Gastroesophageal sphincter (tissue), 4 donors: Measurements from ENCODE around the gene PSMC3. TPM values are rescaled to one million over a fixed set of nuclear protein-coding genes. Genes with fewer than 3 reads are reported as not detected.

Experiments
- ATAC-seq: fragments of 150-250 bp; one replicate; pipeline ENCODE4 v1.9.1; 2016; ENCODE audit warnings: mild to moderate bottlenecking, moderate library complexity
- H3K27ac ChIP-seq, 4 donors: fragments of 200-600 bp; sonication (generic) in 3 of 4; 1 replicate in 3 of 4; 2 replicates in 1 of 4; pipeline ENCODE4 v1.5.1; 2016 to 2019
- H3K27me3 ChIP-seq: fragments of 200-600 bp; sonication (generic); one replicate; pipeline ENCODE4 v1.5.1; 2019
- H3K36me3 ChIP-seq, 2 donors: fragments of 200-600 bp; sonication (generic); one replicate each; pipeline ENCODE4 v1.5.1; 2019; ENCODE audit warnings: control low read depth in 1 of 2
- H3K4me1 ChIP-seq, 3 donors: fragments of 200-600 bp; sonication (generic); 1 replicate in 2 of 3; 2 replicates in 1 of 3; pipeline ENCODE4 v1.5.1; 2016 to 2019; ENCODE audit warnings: control low read depth in 2 of 3
- H3K4me3 ChIP-seq, 2 donors: fragments of 200-600 bp; sonication (generic); one replicate each; pipeline ENCODE4 v1.5.1; 2019; ENCODE audit warnings: mild to moderate bottlenecking in 1 of 2, moderate library complexity in 1 of 2
- H3K9me3 ChIP-seq, 3 donors: fragments of 200-600 bp; sonication (generic); one replicate each; pipeline ENCODE4 v1.5.1; 2017 to 2019; ENCODE audit warnings: control low read depth in 2 of 3
- CTCF ChIP-seq, 4 experiments: fragments of 200-600 bp in 2 of 4; fragments of 450-650 bp in 2 of 4; sonication (generic) in 1 of 4; IDR thresholded peaks; one replicate each; pipeline ENCODE4 v1.5.1; 2017 to 2019; ENCODE audit warnings: antibody characterized with exemption in 4 of 4, mild to moderate bottlenecking in 2 of 4, moderate library complexity in 2 of 4
- EP300 ChIP-seq: sonication (generic); formaldehyde crosslinking; IDR thresholded peaks from one replicate; pipeline ENCODE4 v1.6.1; 2017; ENCODE audit warnings: antibody characterized with exemption, mild to moderate bottlenecking
- POLR2A ChIP-seq, 2 donors: fragments of 450-650 bp; IDR thresholded peaks; one replicate each; pipeline ENCODE4 v1.6.1; 2017; ENCODE audit warnings: antibody characterized with exemption in 2 of 2, mild to moderate bottlenecking in 2 of 2, moderate library complexity in 1 of 2
- POLR2AphosphoS5 ChIP-seq: sonication (generic); formaldehyde crosslinking; IDR thresholded peaks from one replicate; pipeline ENCODE4 v1.6.1; 2017; ENCODE audit warnings: antibody characterized with exemption
- WGBS, 2 donors: methylation state at CpG; one replicate each; pipeline ENCODE4 v1.1.5; 2018; ENCODE audit warnings: low coverage in 1 of 2; 5-methylcytosine and 5-hydroxymethylcytosine counted together
- total RNA-seq, 4 donors: library from RNA; depleted of rRNA; stranded (reverse); fragments of >200 nt; gene quantifications; one replicate each; pipeline ENCODE4 v1.1.0, GENCODE V29; 2016

Gene PSMC3
- total RNA-seq, 4 donors from 2014 or later, result 169 to 194 (median 179) TPM

DNA sequence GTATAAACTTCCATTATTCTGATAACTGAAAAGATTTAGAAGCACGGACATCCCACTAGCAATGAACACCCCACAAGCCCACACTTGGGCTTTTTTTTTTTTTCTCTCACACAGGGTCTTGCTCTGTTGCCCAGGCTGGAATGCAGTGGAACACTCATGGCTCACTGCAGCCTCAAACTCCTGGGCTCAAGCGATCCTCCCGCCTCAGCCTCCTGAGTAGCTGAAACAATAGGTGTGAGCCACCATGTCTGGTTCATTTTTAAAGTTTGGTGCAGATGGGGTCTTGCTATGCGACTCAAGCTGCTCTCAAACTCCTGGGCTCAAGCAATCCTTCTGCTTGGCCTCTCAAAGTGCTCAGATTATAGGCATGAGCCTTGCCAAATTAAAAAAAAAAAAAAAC lies 19.6 kb upstream of the PSMC3 start:
- no peaks in the 10 kb centered on the region for H3K4me1 ChIP-seq
- no peak overlapping the region for H3K27ac ChIP-seq
- TF ChIP-seq EP300 (no peak), POLR2AphosphoS5 (no peak), CTCF (IDR thresholded peaks at IDR 0.05) (no peak), POLR2A (IDR thresholded peaks at IDR 0.05) (no peak)
- H3K36me3 ChIP-seq, result no peaks in the 10 kb centered on the region
- ATAC-seq, result no peak
- 87 to 93% methylated on average over 4 of the region's 4 CpGs for WGBS, 2 donors
- H3K4me3 ChIP-seq, result no peak overlapping the region
- H3K9me3 ChIP-seq, result no peaks in the 10 kb centered on the region
- no peaks in the 10 kb centered on the region for H3K27me3 ChIP-seq

DNA sequence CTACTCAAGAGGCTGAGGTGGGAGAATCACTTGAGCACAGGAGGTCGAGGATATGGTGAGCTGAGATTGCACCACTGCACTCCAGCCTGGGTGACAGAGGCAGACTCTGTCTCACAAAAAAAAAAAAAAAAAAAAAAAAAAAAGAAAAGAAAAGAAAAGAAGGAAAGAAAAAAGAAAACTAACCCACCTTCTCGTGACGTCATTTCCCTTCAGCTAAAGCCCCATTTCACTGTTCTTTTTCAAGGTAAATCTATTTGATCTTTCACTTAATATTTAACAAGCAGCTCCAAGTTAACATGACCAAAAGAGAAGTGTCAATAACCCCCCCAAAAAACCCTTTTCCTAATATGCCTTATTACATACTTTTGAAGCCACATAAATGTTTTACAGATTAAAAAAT lies 17.6 kb upstream of the PSMC3 start:
- no peak overlapping the region for H3K4me3 ChIP-seq
- no peaks in the 10 kb centered on the region for H3K9me3 ChIP-seq
- H3K4me1 ChIP-seq, result no peaks in the 10 kb centered on the region
- no peaks in the 10 kb centered on the region for H3K36me3 ChIP-seq
- WGBS, 2 donors, result 67 to 82% methylated on average over 3 of the region's 3 CpGs
- no peak for ATAC-seq
- TF ChIP-seq CTCF (IDR thresholded peaks at IDR 0.05) (no peak), POLR2AphosphoS5 (no peak), POLR2A (IDR thresholded peaks at IDR 0.05) (no peak), EP300 (no peak)
- H3K27me3 ChIP-seq, result no peaks in the 10 kb centered on the region
- H3K27ac ChIP-seq, result no peak overlapping the region

GRCh38 chr11:47443028-47443700 lies 16.9 kb upstream of the PSMC3 start:
- no peak for ATAC-seq
- Histone ChIP-seq H3K27ac (no peak overlapping the region), H3K4me3 (no peak overlapping the region), H3K4me1 (peaks cover 0 to 2% (median 0%) of the 10 kb centered on the region in 3 donors), H3K27me3 (no peaks in the 10 kb centered on the region), H3K9me3 (no peaks in the 10 kb centered on the region), H3K36me3 (no peaks in the 10 kb centered on the region)
- WGBS, 2 donors, result 81 to 93% methylated on average over 8 to 12 of the region's 12 CpGs
- TF ChIP-seq EP300 (no peak), POLR2A (IDR thresholded peaks at IDR 0.05) (no peak), CTCF (IDR thresholded peaks at IDR 0.05) (no peak), POLR2AphosphoS5 (no peak)

GRCh38 chr11:47442514-47442913 lies 16.3 kb upstream of the PSMC3 start:
- TF ChIP-seq POLR2A (IDR thresholded peaks at IDR 0.05) (no peak), CTCF (IDR thresholded peaks at IDR 0.05) (no peak)
- Histone ChIP-seq H3K36me3 (no peaks in the 10 kb centered on the region), H3K4me1 (peaks cover 0 to 8% (median 0%) of the 10 kb centered on the region in 3 donors), H3K4me3 (no peak overlapping the region), H3K27me3 (no peaks in the 10 kb centered on the region), H3K9me3 (no peaks in the 10 kb centered on the region), H3K27ac (no peak overlapping the region)
- 83% methylated on average over 1 of the region's 8 CpGs; no CpG with 5 or more reads in 1 of the 2 donors for WGBS, 2 donors
- ATAC-seq, result no peak

DNA sequence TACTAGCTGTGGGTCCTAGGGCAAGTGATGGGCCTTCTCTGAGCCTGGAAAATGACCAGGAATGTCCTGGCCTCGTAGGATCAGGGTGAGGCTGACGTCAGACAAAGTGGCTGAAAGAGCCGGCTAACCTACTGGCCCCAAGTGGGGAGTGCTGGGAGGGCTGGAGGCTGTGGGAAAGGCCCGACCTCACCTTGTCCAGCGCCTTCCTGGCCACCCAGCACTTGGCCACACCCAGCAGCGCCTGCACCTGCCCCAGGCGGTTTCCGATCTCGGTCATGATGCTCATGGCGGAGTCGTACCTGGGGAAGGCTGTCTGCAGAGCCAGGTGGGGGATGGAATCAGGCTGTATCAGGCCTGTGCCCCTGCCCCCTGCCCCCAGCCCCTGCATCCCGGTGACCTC lies 15.2 kb upstream of the PSMC3 start:
- no peak overlapping the region for H3K4me3 ChIP-seq
- 100% methylated on average over 1 of the region's 12 CpGs; no CpG with 5 or more reads in 1 of the 2 donors for WGBS, 2 donors
- no peaks in the 10 kb centered on the region for H3K36me3 ChIP-seq
- H3K27ac ChIP-seq, result no peak overlapping the region
- peaks cover 0 to 10% (median 0%) of the 10 kb centered on the region in 3 donors for H3K4me1 ChIP-seq
- no peaks in the 10 kb centered on the region for H3K27me3 ChIP-seq
- no peak for ATAC-seq
- no peak for TF ChIP-seq CTCF (IDR thresholded peaks at IDR 0.05)
- H3K9me3 ChIP-seq, result no peaks in the 10 kb centered on the region
